H1 (cell line): ENCODE measurements around the gene SMIM8. TPM values are rescaled to one million over a fixed set of nuclear protein-coding genes. Genes with fewer than 3 reads are reported as not detected.

Experiments
- CTCF ChIA-PET: fragments of 300-600 bp; sonication (Branson Sonifier 250); formaldehyde crosslinking; loops from one replicate; lab custom pipeline; 2021; ENCODE audit not compliant: partially characterized antibody; lab: Charles Lee
- POLR2A ChIA-PET: fragments of 300-600 bp; sonication (Branson Sonifier 250); formaldehyde crosslinking; loops from one replicate; lab custom pipeline; 2021; ENCODE audit warnings: inconsistent platforms; ENCODE audit not compliant: partially characterized antibody; lab: Charles Lee
- DNase-seq, 2 experiments: peaks; one replicate each; pipeline versions ENCODE4 v3.0.0 to v3.0.0-alpha.2; 2010 to 2022; ENCODE audit warnings: low spot score in 2 of 2, low read depth in 1 of 2, mixed read lengths in 1 of 2
- FAIRE-seq: peaks from 2 replicates; lab custom pipeline; 2011; peaks lifted over from hg19 to GRCh38; lab: Jason Lieb, UNC
- H2AFZ ChIP-seq: 2 replicates; pipeline ENCODE4 v1.8.1; 2012; ENCODE audit warnings: low read length, inconsistent platforms
- H2AK5ac ChIP-seq: 2 replicates; pipeline ENCODE4 v1.6.1; 2013; ENCODE audit warnings: low read depth, low read length
- H2BK120ac ChIP-seq: replicated peaks from 2 replicates; pipeline ENCODE3; 2013; ENCODE audit warnings: low read depth, low read length, inconsistent platforms
- H2BK12ac ChIP-seq: 2 replicates; pipeline ENCODE4 v1.6.1; 2013; ENCODE audit warnings: low read depth, low read length
- H2BK15ac ChIP-seq: 2 replicates; pipeline ENCODE4 v1.6.1; 2013; ENCODE audit warnings: low read length
- H2BK20ac ChIP-seq: 2 replicates; pipeline ENCODE4 v1.6.1; 2013; ENCODE audit warnings: low read length
- H2BK5ac ChIP-seq: 2 replicates; pipeline ENCODE4 v1.6.1; 2013; ENCODE audit warnings: low read depth, low read length
- H3K14ac ChIP-seq: 2 replicates; pipeline ENCODE4 v1.6.1; 2013; ENCODE audit warnings: inconsistent platforms; ENCODE audit not compliant: insufficient read length
- H3K18ac ChIP-seq: 2 replicates; pipeline ENCODE4 v1.6.1; 2013; ENCODE audit warnings: low read length; ENCODE audit errors: extremely low read depth
- H3K23ac ChIP-seq: 2 replicates; pipeline ENCODE4 v1.6.1; 2013; ENCODE audit warnings: inconsistent platforms; ENCODE audit not compliant: insufficient read length
- H3K23me2 ChIP-seq: 2 replicates; pipeline ENCODE4 v1.6.1; 2013; ENCODE audit warnings: low read depth, low read length
- H3K27ac ChIP-seq: 2 replicates; pipeline ENCODE4 v1.6.1; 2011; ENCODE audit warnings: low read depth, low read length, inconsistent platforms
- H3K27me3 ChIP-seq, 4 experiments: replicated peaks in 1 of 4; 1 replicate in 1 of 4; 2 replicates in 3 of 4; pipeline versions ENCODE4 v1.6.1 to v1.8.1; 2011 to 2013; ENCODE audit warnings: low read length in 3 of 4, mild to moderate bottlenecking in 3 of 4, inconsistent platforms in 2 of 4, mixed read lengths in 2 of 4, moderate library complexity in 1 of 4; ENCODE audit not compliant: control insufficient read depth in 3 of 4, insufficient read depth in 3 of 4; ENCODE audit errors: extremely low read depth in 1 of 4
- H3K36me3 ChIP-seq, 4 experiments: 2 replicates each; pipeline versions ENCODE4 v1.6.1 to v1.8.1; 2011 to 2013; ENCODE audit warnings: mild to moderate bottlenecking in 4 of 4, low read length in 3 of 4, moderate library complexity in 2 of 4, control low read depth in 1 of 4, inconsistent platforms in 1 of 4; ENCODE audit not compliant: insufficient read depth in 4 of 4, control insufficient read depth in 2 of 4
- H3K4ac ChIP-seq: replicated peaks from 2 replicates; pipeline ENCODE3; 2013; ENCODE audit warnings: low read length, low read depth, mixed read lengths, inconsistent platforms; ENCODE audit not compliant: insufficient read length
- H3K4me1 ChIP-seq, 4 experiments: replicated peaks in 1 of 4; 1 replicate in 1 of 4; 2 replicates in 3 of 4; pipeline versions ENCODE4 v1.6.1 to v1.8.1; 2011 to 2013; ENCODE audit warnings: low read length in 3 of 4, inconsistent platforms in 2 of 4, mixed read lengths in 1 of 4; ENCODE audit not compliant: insufficient read depth in 4 of 4, control insufficient read depth in 3 of 4
- H3K4me2 ChIP-seq, 2 experiments: 2 replicates each; pipeline versions ENCODE4 v1.6.1 to v1.8.1; 2011 to 2013; ENCODE audit warnings: low read depth in 2 of 2, low read length in 2 of 2, control low read depth in 1 of 2, inconsistent platforms in 1 of 2, mild to moderate bottlenecking in 1 of 2; ENCODE audit not compliant: insufficient read depth in 1 of 2
- H3K4me3 ChIP-seq, 4 experiments: fragments of 200-600, 300-600 bp in 1 of 4; sonication (generic), shearing (Covaris generic), sonication (Bioruptor Twin) in 1 of 4; 2 replicates each; pipeline versions ENCODE4 v1.5.1 to v1.8.1; 2011 to 2016; ENCODE audit warnings: low read length in 4 of 4, low read depth in 3 of 4, control low read depth in 2 of 4, inconsistent platforms in 2 of 4, mild to moderate bottlenecking in 2 of 4, mixed read lengths in 1 of 4, moderate library complexity in 1 of 4; ENCODE audit not compliant: insufficient read depth in 2 of 4; ENCODE audit errors: extremely low read depth in 1 of 4
- H3K56ac ChIP-seq: replicated peaks from 2 replicates; pipeline ENCODE3; 2013; ENCODE audit warnings: low read depth, mild to moderate bottlenecking, mixed read lengths, low read length, inconsistent platforms; ENCODE audit not compliant: insufficient read length
- H3K79me1 ChIP-seq: 2 replicates; pipeline ENCODE4 v1.6.1; 2013; ENCODE audit warnings: low read depth, low read length, control low read depth
- H3K79me2 ChIP-seq, 2 experiments: 2 replicates each; pipeline versions ENCODE4 v1.6.1 to v1.8.1; 2012 to 2013; ENCODE audit warnings: low read length in 2 of 2, mild to moderate bottlenecking in 2 of 2, inconsistent platforms in 1 of 2; ENCODE audit not compliant: insufficient read depth in 2 of 2, control insufficient read depth in 1 of 2
- H3K9ac ChIP-seq, 4 experiments: replicated peaks in 1 of 4; 1 replicate in 1 of 4; 2 replicates in 3 of 4; pipeline versions ENCODE4 v1.6.1 to v1.8.1; 2011 to 2013; ENCODE audit warnings: low read depth in 3 of 4, low read length in 3 of 4, control low read depth in 2 of 4, mild to moderate bottlenecking in 2 of 4, moderate library complexity in 2 of 4, inconsistent platforms in 1 of 4; ENCODE audit errors: extremely low read depth in 1 of 4
- H3K9me3 ChIP-seq, 2 experiments: 2 replicates each; pipeline versions ENCODE4 v1.6.1 to v1.8.1; 2012 to 2013; ENCODE audit warnings: mild to moderate bottlenecking in 2 of 2, moderate library complexity in 2 of 2, control low read depth in 1 of 2, inconsistent platforms in 1 of 2, low read depth in 1 of 2, low read length in 1 of 2, mixed read lengths in 1 of 2; ENCODE audit not compliant: insufficient read depth in 2 of 2
- H4K20me1 ChIP-seq, 2 experiments: replicated peaks in 1 of 2; 2 replicates each; pipeline versions ENCODE3 to v1.8.1; 2011 to 2013; ENCODE audit warnings: inconsistent platforms in 2 of 2, low read length in 2 of 2, mild to moderate bottlenecking in 1 of 2; ENCODE audit not compliant: insufficient read depth in 2 of 2, control insufficient read depth in 1 of 2
- H4K5ac ChIP-seq: 2 replicates; pipeline ENCODE4 v1.6.1; 2013; ENCODE audit warnings: low read length, low read depth, mixed read lengths, inconsistent platforms; ENCODE audit not compliant: insufficient read length
- H4K8ac ChIP-seq: 2 replicates; pipeline ENCODE4 v1.8.0; 2013; ENCODE audit warnings: mild to moderate bottlenecking, moderate library complexity, low read length, inconsistent platforms; ENCODE audit not compliant: insufficient read depth; ENCODE audit errors: extremely low read depth
- H4K91ac ChIP-seq: replicated peaks from 2 replicates; pipeline ENCODE3; 2013; ENCODE audit warnings: low read length, mixed read lengths, inconsistent platforms; ENCODE audit not compliant: insufficient read length
- BCL11A ChIP-seq, 2 experiments: IDR thresholded peaks; one replicate each; pipeline ENCODE4 v1.6.1; 2011; ENCODE audit warnings: low read depth in 2 of 2, low read length in 2 of 2, mild to moderate bottlenecking in 2 of 2
- HDAC2 ChIP-seq, 2 experiments: fragments of 300-600 bp in 1 of 2; sonication (generic) in 1 of 2; IDR thresholded peaks; 2 replicates each; pipeline ENCODE4 v1.6.1; 2011 to 2012; ENCODE audit warnings: low read depth in 2 of 2, low read length in 2 of 2, mild to moderate bottlenecking in 2 of 2, moderate library complexity in 2 of 2, borderline replicate concordance in 1 of 2, inconsistent platforms in 1 of 2
- MAFK ChIP-seq: IDR thresholded peaks from 2 replicates; pipeline ENCODE4 v1.6.1; 2012; ENCODE audit warnings: low read depth, mild to moderate bottlenecking, improper control_type of control experiment, low read length
- NRF1 ChIP-seq: IDR thresholded peaks from 2 replicates; pipeline ENCODE4 v1.6.1; 2011; ENCODE audit warnings: mild to moderate bottlenecking, low read depth, low read length, improper control_type of control experiment
- SAP30 ChIP-seq: fragments of 300-600 bp; sonication (generic); IDR thresholded peaks from 2 replicates; pipeline ENCODE4 v1.7.1; 2012; ENCODE audit warnings: low read length, moderate library complexity, mild to moderate bottlenecking, inconsistent platforms; ENCODE audit not compliant: insufficient read depth, insufficient replicate concordance
- SP1 ChIP-seq: IDR thresholded peaks from 2 replicates; pipeline ENCODE4 v1.6.1; 2011; ENCODE audit warnings: low read depth, low read length
- WGBS, 2 experiments: shearing (Covaris generic) in 1 of 2; methylation state at CpG; one replicate each; pipeline versions ENCODE4 v1.1.6 to v1.1.7; 2013 to 2015; ENCODE audit warnings: low lambda C conversion rate in 2 of 2, mixed read lengths in 2 of 2, inconsistent platforms in 1 of 2, low coverage in 1 of 2, missing lambda C conversion rate in 1 of 2; ENCODE audit not compliant: insufficient replicate concordance in 2 of 2, insufficient coverage in 1 of 2, insufficient read length in 1 of 2; ENCODE audit errors: extremely low coverage in 1 of 2, missing lambda C conversion rate in 1 of 2; 5-methylcytosine and 5-hydroxymethylcytosine counted together
- polyA plus RNA-seq, 7 experiments: library from polyadenylated mRNA; depleted of rRNA in 3 of 7; stranded (reverse) in 5 of 7; unstranded in 2 of 7; fragments of >200 nt in 5 of 7; fragments of 200-250 nt in 2 of 7; gene quantifications; 1 replicate in 5 of 7; 2 replicates in 1 of 7; 4 replicates in 1 of 7; pipeline versions ENCODE4 v1.2.1 to v1.2.3, GENCODE V29; 2011 to 2013; ENCODE audit warnings: missing spikeins in 2 of 7, mixed read lengths in 2 of 7
- total RNA-seq: library from RNA; stranded (reverse); fragmentation: NEBNext Ultra II Directional; extraction: Animal tissue kit (Norgen Biotek cat#: 25700); gene quantifications from 2 replicates; pipeline ENCODE4 v1.2.1, GENCODE V29; 2021

Gene SMIM8
- total and polyA plus RNA-seq, 2 of the 8 experiments (the other 6 are each of a cell fraction or from before 2014, with no cell fraction given): 3.0 to 10.7 TPM

DNA sequence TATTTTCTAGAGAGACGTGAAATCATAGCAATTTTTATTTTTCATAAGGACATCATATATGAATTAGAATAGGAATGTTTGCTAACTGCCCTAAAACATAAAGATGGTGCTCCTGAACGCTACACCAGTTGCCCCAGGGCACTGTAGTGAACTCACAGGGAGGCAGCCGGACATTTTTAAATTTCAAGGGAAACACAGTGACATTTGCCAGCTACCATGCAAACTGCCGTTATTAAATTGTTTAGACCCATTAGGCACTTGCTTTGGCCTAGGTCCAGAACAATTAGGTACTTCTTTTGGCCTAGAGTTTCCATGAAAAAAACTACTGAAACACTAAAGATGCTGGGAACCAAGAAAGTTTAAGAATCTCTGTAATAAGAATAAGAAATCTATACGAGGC is 60.5 kb downstream of the SMIM8 start:
- Histone ChIP-seq H3K23me2 (no peaks in the 10 kb centered on the region), H2AFZ (no peak overlapping the region), H4K91ac (no peak overlapping the region), H3K79me2 (no peaks in the 10 kb centered on the region), H2AK5ac (no peak overlapping the region), H2BK15ac (no peak overlapping the region), H3K14ac (no peak overlapping the region), H3K4me2 (no peak overlapping the region), H4K5ac (no peak overlapping the region), H4K8ac (no peak overlapping the region), H3K4me3 (no peak overlapping the region), H3K27ac (no peak overlapping the region), H3K27me3 (no peaks in the 10 kb centered on the region), H3K9ac (no peak overlapping the region), H3K18ac (no peak overlapping the region), H3K23ac (no peak overlapping the region), H2BK5ac (no peak overlapping the region), H3K56ac (no peak overlapping the region), H3K79me1 (no peaks in the 10 kb centered on the region), H3K4ac (no peak overlapping the region), H3K4me1 (no peaks in the 10 kb centered on the region), H3K9me3 (no peaks in the 10 kb centered on the region), H3K36me3 (no peaks in the 10 kb centered on the region), H4K20me1 (no peaks in the 10 kb centered on the region), H2BK20ac (no peak overlapping the region), H2BK120ac (no peak overlapping the region), H2BK12ac (no peak overlapping the region)
- TF ChIP-seq HDAC2 (IDR thresholded peaks at IDR 0.05; ENCODE audit: borderline replicate concordance in 1 of 2, low read depth in 2 of 2, low read length in 2 of 2) (no peak), NRF1 (no peak), MAFK (no peak), SAP30 (no peak), SP1 (no peak), BCL11A (IDR thresholded peaks at IDR 0.05; ENCODE audit: low read depth in 2 of 2, low read length in 2 of 2) (no peak)
- 84% methylated on average over 5 of the region's 5 CpGs; no CpG with 5 or more reads in 1 of the 2 experiments for WGBS, 2 experiments
- ChIA-PET CTCF (interaction anchor here (1.1 to 2.4 kb wide), 2 partner anchors 11 to 38 kb away, joined by 3 to 10 read pairs; partner anchors contain the start of gene C6orf163), POLR2A (no interaction called here)
- FAIRE-seq: no peak
- no peak for DNase-seq
